Measurements from ENCODE around the gene FBXL20. TPM values are rescaled to one million over a fixed set of nuclear protein-coding genes. Genes with fewer than 3 reads are reported as not detected.

Gene FBXL20
- total RNA-seq, 1 donor from 2014 or later = 14.1 TPM

GRCh38 chr17:39240631-39241030 lies 160.8 kb downstream of the FBXL20 start:
- intact Hi-C loops (cut with micrococcal nuclease) = no loop called here
- POLR2A ChIA-PET = no interaction called here

GRCh38 chr17:39239640-39240314 lies 161.6 kb downstream of the FBXL20 start:
- POLR2A ChIA-PET = no interaction called here
- Mint-ChIP-seq H3K27me3 (peaks cover 6% of the 10 kb centered on the region), H3K36me3 (ENCODE audit: low read depth) (no peaks in the 10 kb centered on the region), H3K27ac (no peak overlapping the region), H3K4me3 (no peak overlapping the region), H3K9me3 (no peaks in the 10 kb centered on the region), H3K4me1 (peaks cover 35% of the 10 kb centered on the region)
- intact Hi-C loops (cut with micrococcal nuclease) = loop anchor here (1.0 to 2.0 kb wide), 2 partner anchors 15 to 32 kb away; partner anchors contain the start of gene STAC2
- DNase-seq = peak; percentile 58
- ATAC-seq (ENCODE audit: low read depth) = peak; percentile 61
- peak; percentile 21 for TF ChIP-seq CTCF (IDR thresholded peaks at IDR 0.05)
- CTCF ChIA-PET = interaction anchor here (1.3 to 13.1 kb wide), 3 partner anchors 8 to 256 kb away, joined by 3 to 151 read pairs (median 12); no protein-coding TSS in a partner anchor

More at GRCh38 chr17:39240631-39241030, 160.8 kb downstream of the FBXL20 start:
- CTCF ChIA-PET = interaction anchor here (0.9 to 13.1 kb wide), 2 partner anchors 8 to 34 kb away, joined by 4 to 151 read pairs; no protein-coding TSS in a partner anchor
- no peak overlapping the region for H3K4me3 Mint-ChIP-seq
- H3K27ac Mint-ChIP-seq = no peak overlapping the region
- DNase-seq (no peak), ATAC-seq (ENCODE audit: low read depth) (no peak)
- H3K27me3 Mint-ChIP-seq = peaks cover 6% of the 10 kb centered on the region
- no peak for TF ChIP-seq CTCF (IDR thresholded peaks at IDR 0.05)
- no peaks in the 10 kb centered on the region for H3K36me3 Mint-ChIP-seq (ENCODE audit: low read depth)
- no peaks in the 10 kb centered on the region for H3K9me3 Mint-ChIP-seq
- peaks cover 37% of the 10 kb centered on the region for H3K4me1 Mint-ChIP-seq

GRCh38 chr17:39238311-39238972 lies 163.0 kb downstream of the FBXL20 start:
- Mint-ChIP-seq H3K4me3 (peak overlapping the region; percentile 21), H3K9me3 (no peaks in the 10 kb centered on the region), H3K4me1 (peaks cover 23% of the 10 kb centered on the region), H3K36me3 (ENCODE audit: low read depth) (no peaks in the 10 kb centered on the region), H3K27me3 (peaks cover 6% of the 10 kb centered on the region), H3K27ac (no peak overlapping the region)
- TF ChIP-seq CTCF (IDR thresholded peaks at IDR 0.05) = no peak
- peak; percentile 83 for ATAC-seq (ENCODE audit: low read depth)
- DNase-seq = no peak
- ChIA-PET CTCF (interaction anchor here (1.3 to 13.1 kb wide), 5 partner anchors 9 to 255 kb away, joined by 3 to 151 read pairs (median 5); no protein-coding TSS in a partner anchor), POLR2A (interaction anchor here (0.6 to 1.8 kb wide), 7 partner anchors 13 to 283 kb away, joined by 3 to 17 read pairs (median 5); partner anchors contain the start of genes CDK12, RPL19 and STAC2)
- intact Hi-C loops (cut with micrococcal nuclease) = loop anchor here (2.0 kb wide), 1 partner anchor 14 kb away; the partner anchor contains the start of gene STAC2

GRCh38 chr17:39237586-39237985 lies 163.8 kb downstream of the FBXL20 start:
- no peak for TF ChIP-seq CTCF (IDR thresholded peaks at IDR 0.05)
- ChIA-PET CTCF (interaction anchor here (1.4 to 13.1 kb wide), 3 partner anchors 14 to 73 kb away, joined by 3 to 151 read pairs (median 5); no protein-coding TSS in a partner anchor), POLR2A (interaction anchor here (1.0 to 1.8 kb wide), 4 partner anchors 12 to 224 kb away, joined by 3 to 17 read pairs (median 4); partner anchors contain the start of genes CDK12, RPL19 and STAC2)
- ATAC-seq (ENCODE audit: low read depth) (no peak), DNase-seq (no peak)
- H3K4me3 Mint-ChIP-seq = no peak overlapping the region
- peaks cover 20% of the 10 kb centered on the region for H3K4me1 Mint-ChIP-seq
- H3K9me3 Mint-ChIP-seq = no peaks in the 10 kb centered on the region
- no peaks in the 10 kb centered on the region for H3K36me3 Mint-ChIP-seq (ENCODE audit: low read depth)
- intact Hi-C loops (cut with micrococcal nuclease) = no loop called here
- peaks cover 6% of the 10 kb centered on the region for H3K27me3 Mint-ChIP-seq
- no peak overlapping the region for H3K27ac Mint-ChIP-seq

Data from activated B cell treated with CpG ODN at 0.5 μM for 24 hours (primary cell).